ENCODE measurements around the gene HEATR1.

- no peak for TF ChIP-seq MAX (IDR thresholded peaks at IDR 0.05; ENCODE audit: low read depth)
- no peak for TF ChIP-seq CTCF (IDR thresholded peaks at IDR 0.05)
- no peak for TF ChIP-seq RAD21 (IDR thresholded peaks at IDR 0.05; ENCODE audit: low read length)
- TF ChIP-seq ZBTB33 (IDR thresholded peaks at IDR 0.05; ENCODE audit: borderline replicate concordance, low read depth): no peak
- TF ChIP-seq USF2 (IDR thresholded peaks at IDR 0.05; ENCODE audit: borderline replicate concordance, low read depth, low read length): no peak
- no peak for TF ChIP-seq RXRA (IDR thresholded peaks at IDR 0.05; ENCODE audit: borderline replicate concordance, low read depth)
- TF ChIP-seq POLR2AphosphoS5 (IDR thresholded peaks at IDR 0.05; ENCODE audit: low read depth, low read length): no peak
Observed at GRCh38 chr1:236536540-236536939, 67.8 kb downstream of the HEATR1 start.
